Activated CD8-positive, alpha-beta T cell treated with anti-CD3 and anti-CD28 coated beads for 36 hours (primary cell): ENCODE measurements around the gene DMKN. TPM values are rescaled to one million over a fixed set of nuclear protein-coding genes. Genes with fewer than 3 reads are reported as not detected.

Source experiments
- ATAC-seq: fragments of 200-7000 bp; cut with Tn5 transposase; one replicate; pipeline ENCODE4 v1.10.0; 2021; ENCODE audit warnings: mild to moderate bottlenecking, moderate library complexity
- CTCF ChIA-PET: fragments of 350-600 bp; sonication (Branson Sonifier 250); formaldehyde crosslinking; loops from one replicate; lab custom pipeline; 2021; ENCODE audit warnings: antibody characterized with exemption; lab: Charles Lee
- POLR2A ChIA-PET: fragments of 350-600 bp; sonication (Branson Sonifier 250); formaldehyde crosslinking; loops from one replicate; lab custom pipeline; 2021; ENCODE audit warnings: antibody characterized with exemption; lab: Charles Lee
- DNase-seq: peaks from one replicate; pipeline ENCODE4 v3.0.0-alpha.2; 2020
- H3K27ac Mint-ChIP-seq: one replicate; pipeline ENCODE4 v1.8.0; 2021; ENCODE audit warnings: mild to moderate bottlenecking, mixed read lengths
- H3K27me3 Mint-ChIP-seq: one replicate; pipeline ENCODE4 v1.8.0; 2021; ENCODE audit warnings: mixed read lengths
- H3K36me3 Mint-ChIP-seq: one replicate; pipeline ENCODE4 v1.8.0; 2021; ENCODE audit warnings: low read depth, mixed read lengths
- H3K4me1 Mint-ChIP-seq: one replicate; pipeline ENCODE4 v1.8.0; 2021; ENCODE audit warnings: low read depth, mixed read lengths
- H3K4me3 Mint-ChIP-seq: one replicate; pipeline ENCODE4 v1.8.0; 2021; ENCODE audit warnings: mild to moderate bottlenecking, moderate library complexity, mixed read lengths
- H3K9me3 Mint-ChIP-seq: one replicate; pipeline ENCODE4 v1.8.0; 2021; ENCODE audit warnings: mixed read lengths
- intact Hi-C: fragments of 100-400 bp; cut with micrococcal nuclease; formaldehyde crosslinking; loops from one replicate; pipeline ENCODE4 v1.10.0; 2022
- total RNA-seq, 2 experiments: library from RNA; stranded (reverse); gene quantifications; one replicate each; pipeline ENCODE4 v1.2.3, GENCODE V29; 2021
- TF ChIP-seq, protein P1 (sequence below): fragments of 200-600 bp; IDR thresholded peaks from one replicate; pipeline ENCODE4 v1.8.0; 2022; ENCODE audit warnings: antibody characterized with exemption, mild to moderate bottlenecking

Gene DMKN
- total RNA-seq, 2 experiments from 2014 or later: 0.68 to 1.1 TPM

DNA sequence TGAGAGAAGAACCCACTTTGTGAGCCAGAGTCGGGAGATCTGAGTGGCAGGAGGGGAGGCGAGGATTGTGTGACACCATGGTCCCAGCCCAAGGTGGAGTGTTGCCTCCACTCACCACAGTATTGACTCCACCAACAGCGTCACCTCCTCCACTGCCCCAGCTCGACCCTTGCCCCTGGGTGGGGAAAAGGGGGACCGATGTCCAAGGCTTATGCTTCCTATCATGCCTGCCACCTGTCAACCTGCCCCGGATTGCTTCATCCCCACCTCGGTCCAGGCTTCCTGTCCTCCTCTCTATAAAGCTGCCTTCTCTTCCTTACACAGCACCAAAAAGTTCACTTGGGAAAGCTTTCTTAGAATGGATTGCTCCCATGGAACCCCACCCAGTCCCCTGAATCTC lies 7.4 kb downstream of the DMKN start:
- CTCF ChIA-PET: interaction anchor here (0.8 to 3.9 kb wide), 6 partner anchors 9 to 153 kb away, joined by 3 to 24 read pairs (median 3); no protein-coding TSS in a partner anchor
- H3K27ac Mint-ChIP-seq: no peak overlapping the region
- H3K4me3 Mint-ChIP-seq: no peak overlapping the region
- POLR2A ChIA-PET: no interaction called here
- H3K9me3 Mint-ChIP-seq: no peaks in the 10 kb centered on the region
- TF ChIP-seq, protein P1, sequence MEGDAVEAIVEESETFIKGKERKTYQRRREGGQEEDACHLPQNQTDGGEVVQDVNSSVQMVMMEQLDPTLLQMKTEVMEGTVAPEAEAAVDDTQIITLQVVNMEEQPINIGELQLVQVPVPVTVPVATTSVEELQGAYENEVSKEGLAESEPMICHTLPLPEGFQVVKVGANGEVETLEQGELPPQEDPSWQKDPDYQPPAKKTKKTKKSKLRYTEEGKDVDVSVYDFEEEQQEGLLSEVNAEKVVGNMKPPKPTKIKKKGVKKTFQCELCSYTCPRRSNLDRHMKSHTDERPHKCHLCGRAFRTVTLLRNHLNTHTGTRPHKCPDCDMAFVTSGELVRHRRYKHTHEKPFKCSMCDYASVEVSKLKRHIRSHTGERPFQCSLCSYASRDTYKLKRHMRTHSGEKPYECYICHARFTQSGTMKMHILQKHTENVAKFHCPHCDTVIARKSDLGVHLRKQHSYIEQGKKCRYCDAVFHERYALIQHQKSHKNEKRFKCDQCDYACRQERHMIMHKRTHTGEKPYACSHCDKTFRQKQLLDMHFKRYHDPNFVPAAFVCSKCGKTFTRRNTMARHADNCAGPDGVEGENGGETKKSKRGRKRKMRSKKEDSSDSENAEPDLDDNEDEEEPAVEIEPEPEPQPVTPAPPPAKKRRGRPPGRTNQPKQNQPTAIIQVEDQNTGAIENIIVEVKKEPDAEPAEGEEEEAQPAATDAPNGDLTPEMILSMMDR: no peak
- H3K27me3 Mint-ChIP-seq: peaks cover 22% of the 10 kb centered on the region
- ATAC-seq (no peak), DNase-seq (no peak)
- H3K4me1 Mint-ChIP-seq: peaks cover 14% of the 10 kb centered on the region
- H3K36me3 Mint-ChIP-seq: no peaks in the 10 kb centered on the region
- intact Hi-C loops: no loop called here

DNA sequence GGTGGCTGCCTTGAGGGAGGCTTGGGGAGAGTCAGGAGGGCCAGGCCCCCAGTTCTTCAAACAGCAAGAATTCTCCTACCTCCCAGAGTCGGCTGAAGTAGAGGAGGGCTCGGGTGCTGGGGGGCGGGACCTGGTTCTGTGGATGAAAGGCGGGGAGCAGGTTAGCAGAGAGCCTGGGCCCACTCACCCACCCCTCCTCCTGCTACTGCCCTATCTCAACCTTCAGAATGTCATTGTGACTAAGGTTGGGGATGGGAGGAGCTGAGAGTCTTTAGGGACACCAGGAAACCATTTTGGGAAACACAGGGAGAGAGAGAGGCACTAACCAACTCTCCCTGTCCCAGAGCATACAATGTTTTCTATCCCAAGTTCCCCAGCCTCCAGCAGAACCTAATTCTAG lies 10.7 kb downstream of the DMKN start:
- H3K4me1 Mint-ChIP-seq: no peaks in the 10 kb centered on the region
- no peaks in the 10 kb centered on the region for H3K9me3 Mint-ChIP-seq
- H3K27me3 Mint-ChIP-seq: peaks cover 9% of the 10 kb centered on the region
- TF ChIP-seq, protein P1: no peak
- ATAC-seq (no peak), DNase-seq (no peak)
- intact Hi-C loops: no loop called here
- no peak overlapping the region for H3K4me3 Mint-ChIP-seq
- no peaks in the 10 kb centered on the region for H3K36me3 Mint-ChIP-seq
- POLR2A ChIA-PET: no interaction called here
- CTCF ChIA-PET: interaction anchor here (1.4 kb wide), 1 partner anchor 8 kb away, joined by 7 read pairs; no protein-coding TSS in a partner anchor
- H3K27ac Mint-ChIP-seq: no peak overlapping the region

DNA sequence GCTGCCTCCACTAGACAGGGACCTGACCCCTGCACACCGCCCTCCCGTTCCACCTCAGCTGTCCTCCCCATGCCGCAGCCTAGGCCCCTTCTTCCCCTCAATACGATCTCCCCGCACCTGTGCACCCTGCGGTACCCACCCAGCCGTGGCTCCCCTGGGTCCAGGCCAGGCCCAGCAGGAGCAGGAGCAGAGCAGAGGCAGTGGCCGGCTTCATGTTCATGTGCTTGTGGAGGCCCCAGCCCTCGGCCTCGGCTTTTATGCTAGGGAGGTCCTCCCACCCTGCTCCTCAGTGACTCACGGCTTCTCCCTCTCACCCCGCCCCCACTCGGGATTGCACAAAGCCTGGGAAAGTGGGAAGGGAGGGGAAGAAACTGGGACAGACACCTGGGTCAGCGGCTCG lies 11.8 kb downstream of the DMKN start:
- CTCF ChIA-PET: interaction anchor here (1.2 to 1.4 kb wide), 2 partner anchors 9 to 149 kb away, joined by 3 to 7 read pairs; no protein-coding TSS in a partner anchor
- TF ChIP-seq, protein P1: no peak
- H3K9me3 Mint-ChIP-seq: no peaks in the 10 kb centered on the region
- H3K4me1 Mint-ChIP-seq: no peaks in the 10 kb centered on the region
- ATAC-seq (no peak), DNase-seq (no peak)
- POLR2A ChIA-PET: no interaction called here
- peaks cover 7% of the 10 kb centered on the region for H3K27me3 Mint-ChIP-seq
- intact Hi-C loops: no loop called here
- H3K27ac Mint-ChIP-seq: no peak overlapping the region
- H3K36me3 Mint-ChIP-seq: no peaks in the 10 kb centered on the region
- no peak overlapping the region for H3K4me3 Mint-ChIP-seq

DNA sequence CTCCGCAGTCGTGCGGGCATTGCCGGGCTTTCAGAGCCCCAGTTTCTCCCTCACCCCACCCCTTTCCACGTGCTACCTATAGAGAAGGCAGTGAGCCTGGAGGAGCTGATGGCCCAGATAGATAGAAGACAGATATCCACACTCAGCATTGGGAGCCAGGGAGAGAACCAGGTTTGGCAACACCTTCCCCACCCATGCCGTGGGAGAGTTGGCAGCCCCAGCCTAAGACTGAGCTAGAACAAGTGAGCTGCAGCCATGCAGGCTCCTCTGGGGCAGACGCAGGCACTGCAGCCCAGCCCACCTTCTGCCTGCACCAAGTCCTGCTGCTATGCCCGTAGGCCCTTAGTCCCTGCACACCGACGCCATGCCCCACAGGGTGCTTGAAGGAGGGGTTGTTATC lies 12.8 kb downstream of the DMKN start:
- Mint-ChIP-seq H3K27ac (no peak overlapping the region), H3K4me1 (no peaks in the 10 kb centered on the region), H3K4me3 (no peak overlapping the region), H3K27me3 (peaks cover 3% of the 10 kb centered on the region), H3K36me3 (no peaks in the 10 kb centered on the region), H3K9me3 (no peaks in the 10 kb centered on the region)
- ChIA-PET CTCF (interaction anchor here (1.2 kb wide), 1 partner anchor 148 kb away, joined by 3 read pairs; no protein-coding TSS in a partner anchor), POLR2A (no interaction called here)
- no peak for DNase-seq
- TF ChIP-seq, protein P1: no peak
- no peak for ATAC-seq
- intact Hi-C loops: no loop called here

DNA sequence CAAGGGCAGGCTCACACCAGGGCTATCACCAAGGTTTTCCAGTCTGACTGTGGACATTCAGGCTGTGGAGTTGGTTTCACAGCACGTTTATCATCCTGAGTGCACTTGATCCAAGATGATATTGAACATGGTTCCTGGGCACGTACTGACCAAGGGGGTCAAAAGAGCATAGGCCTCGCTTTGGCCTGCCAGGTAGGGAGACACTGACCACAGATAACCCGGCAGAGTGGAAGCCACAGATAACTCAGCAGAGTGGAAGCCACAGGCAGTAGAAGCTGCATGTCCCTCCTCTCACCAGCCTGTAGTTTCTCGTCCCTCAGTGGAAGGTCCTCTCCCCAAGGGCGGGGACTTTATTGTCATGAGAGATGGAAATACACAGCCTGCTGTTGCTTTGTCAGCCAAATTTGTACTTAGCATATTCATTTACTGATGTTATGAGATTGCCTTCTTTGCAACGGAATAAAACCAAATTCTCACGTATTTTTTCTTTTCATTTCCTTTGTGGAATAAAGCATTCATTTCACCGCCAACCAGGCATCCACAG lies 14.4 kb downstream of the DMKN start:
- Mint-ChIP-seq H3K9me3 (no peaks in the 10 kb centered on the region), H3K4me3 (no peak overlapping the region), H3K4me1 (peaks cover 8% of the 10 kb centered on the region), H3K27ac (no peak overlapping the region), H3K36me3 (no peaks in the 10 kb centered on the region), H3K27me3 (peaks cover 2% of the 10 kb centered on the region)
- DNase-seq (no peak), ATAC-seq (no peak)
- CTCF ChIA-PET: no interaction called here
- intact Hi-C loops: no loop called here
- TF ChIP-seq, protein P1: no peak
- POLR2A ChIA-PET: no interaction called here
